Measurements from ENCODE around the gene OR1B1.
"Not testable (repeated sequence)": the region's sequence is repeated elsewhere in the genome, so short reads cannot be mapped to it uniquely, and the experiment has no call there.

Gene OR1B1

GRCh38 chr9:122657527-122657926 lies at the start of gene OR1B1:
OR1B1 (minus strand) TSS chr9:122657627.
- DNase-seq (ENCODE audit: low read depth in 1 of 2, low spot score in 1 of 2) = no peak

GRCh38 chr9:122695696-122696095 lies 38.3 kb upstream of the OR1B1 start:
- DNase-seq (ENCODE audit: low read depth in 1 of 2, low spot score in 1 of 2) = no peak

- no peak for DNase-seq (ENCODE audit: low read depth in 1 of 2, low spot score in 1 of 2)
Measured at GRCh38 chr9:122684851-122685250, 27.4 kb upstream of the OR1B1 start.

GRCh38 chr9:122672481-122672880 lies 15.1 kb upstream of the OR1B1 start:
- no peak for DNase-seq (ENCODE audit: low read depth in 1 of 2, low spot score in 1 of 2)

- no peak for DNase-seq (ENCODE audit: low read depth in 1 of 2, low spot score in 1 of 2)
Measured at GRCh38 chr9:122661416-122661815, 4.0 kb upstream of the OR1B1 start, which contains the start of gene OR1L1. OR1L1 (plus strand) TSS chr9:122661716; CDS start chr9:122661716, 0 bp downstream.

GRCh38 chr9:122656378-122656777 lies 1.0 kb downstream of the OR1B1 start:
- no peak for DNase-seq (ENCODE audit: low read depth in 1 of 2, low spot score in 1 of 2)

- no peak for DNase-seq (ENCODE audit: low read depth in 1 of 2, low spot score in 1 of 2)
Measured at GRCh38 chr9:122642226-122642625, 15.2 kb downstream of the OR1B1 start.

GRCh38 chr9:122619996-122620395 lies 37.4 kb downstream of the OR1B1 start:
- no peak for DNase-seq (ENCODE audit: low read depth in 1 of 2, low spot score in 1 of 2)

GRCh38 chr9:122614362-122614761 lies 43.1 kb downstream of the OR1B1 start, which contains the start of gene OR1Q1:
OR1Q1 (plus strand) TSS chr9:122614738; CDS start chr9:122614738, 0 bp downstream.
- DNase-seq (ENCODE audit: low read depth in 1 of 2, low spot score in 1 of 2) = no peak

GRCh38 chr9:122609804-122610203 lies 47.6 kb downstream of the OR1B1 start:
- no peak for DNase-seq (ENCODE audit: low read depth in 1 of 2, low spot score in 1 of 2)

- DNase-seq (ENCODE audit: low read depth in 1 of 2, low spot score in 1 of 2) = no peak
Measured at GRCh38 chr9:122606587-122606986, 50.8 kb downstream of the OR1B1 start.

GRCh38 chr9:122605691-122606090 lies 51.7 kb downstream of the OR1B1 start:
- no peak for DNase-seq (ENCODE audit: low read depth in 1 of 2, low spot score in 1 of 2)

- DNase-seq (ENCODE audit: low read depth in 1 of 2, low spot score in 1 of 2) = not testable (repeated sequence)
Measured at GRCh38 chr9:122583284-122583683, 74.1 kb downstream of the OR1B1 start, which contains the start of gene OR1L8. OR1L8 (minus strand) TSS chr9:122583384; CDS start chr9:122568477, 14,907 bp downstream.

- no peak for DNase-seq (ENCODE audit: low read depth in 1 of 2, low spot score in 1 of 2)
Measured at GRCh38 chr9:122580360-122580759, 77.1 kb downstream of the OR1B1 start.

- DNase-seq (ENCODE audit: low read depth in 1 of 2, low spot score in 1 of 2) = no peak
Measured at GRCh38 chr9:122579874-122580273, 77.6 kb downstream of the OR1B1 start.

All from stimulated activated CD4-positive, alpha-beta T cell treated with anti-CD3 and anti-CD28 coated beads, Interleukin-15, amount 100 ng/mL, for 1 hour (primary cell).